ENCODE results near the gene RHBDF2. TPM values are rescaled to one million over a fixed set of nuclear protein-coding genes. Genes with fewer than 3 reads are reported as not detected.
A peak's percentile ranks its signal among the peaks of the same experiment; 100 is the strongest.

Gene RHBDF2
- total RNA-seq, 4 donors from 2014 or later = 11.3 to 47.4 (median 23.2) TPM

- no peak for DNase-seq
- in situ Hi-C loops (cut with MboI; ENCODE audit: low pct_ligation_motif_present in 1 of 4, low pct_unique_long_range_greater_than_20kb in 1 of 4, low sequenced_read_pairs in 3 of 4) = no loop called here
- Histone ChIP-seq H3K27ac (peak overlapping the region; percentile 80 to 87 (median 85)), H3K4me3 (peak overlapping the region in 1 of 4 donors; percentile 69), H3K36me3 (no peaks in the 10 kb centered on the region), H3K4me1 (peaks cover 15 to 49% (median 29%) of the 10 kb centered on the region in 4 donors), H3K9me3 (no peaks in the 10 kb centered on the region), H3K27me3 (no peaks in the 10 kb centered on the region)
- TF ChIP-seq POLR2A (IDR thresholded peaks at IDR 0.05) = no peak
- peak in 1 of 5 experiments; percentile 17 for TF ChIP-seq CTCF (IDR thresholded peaks at IDR 0.05)
- intact Hi-C loops (cut with DNase I; ENCODE audit: low total_unique reads) = no loop called here
- 61% methylated on average over 4 of the region's 4 CpGs; no CpG with 5 or more reads in 1 of the 2 donors for WGBS, 2 donors (ENCODE audit: low coverage in 1 of 2)
Measured at GRCh38 chr17:76498876-76499251, 2.4 kb downstream of the RHBDF2 start.

DNA sequence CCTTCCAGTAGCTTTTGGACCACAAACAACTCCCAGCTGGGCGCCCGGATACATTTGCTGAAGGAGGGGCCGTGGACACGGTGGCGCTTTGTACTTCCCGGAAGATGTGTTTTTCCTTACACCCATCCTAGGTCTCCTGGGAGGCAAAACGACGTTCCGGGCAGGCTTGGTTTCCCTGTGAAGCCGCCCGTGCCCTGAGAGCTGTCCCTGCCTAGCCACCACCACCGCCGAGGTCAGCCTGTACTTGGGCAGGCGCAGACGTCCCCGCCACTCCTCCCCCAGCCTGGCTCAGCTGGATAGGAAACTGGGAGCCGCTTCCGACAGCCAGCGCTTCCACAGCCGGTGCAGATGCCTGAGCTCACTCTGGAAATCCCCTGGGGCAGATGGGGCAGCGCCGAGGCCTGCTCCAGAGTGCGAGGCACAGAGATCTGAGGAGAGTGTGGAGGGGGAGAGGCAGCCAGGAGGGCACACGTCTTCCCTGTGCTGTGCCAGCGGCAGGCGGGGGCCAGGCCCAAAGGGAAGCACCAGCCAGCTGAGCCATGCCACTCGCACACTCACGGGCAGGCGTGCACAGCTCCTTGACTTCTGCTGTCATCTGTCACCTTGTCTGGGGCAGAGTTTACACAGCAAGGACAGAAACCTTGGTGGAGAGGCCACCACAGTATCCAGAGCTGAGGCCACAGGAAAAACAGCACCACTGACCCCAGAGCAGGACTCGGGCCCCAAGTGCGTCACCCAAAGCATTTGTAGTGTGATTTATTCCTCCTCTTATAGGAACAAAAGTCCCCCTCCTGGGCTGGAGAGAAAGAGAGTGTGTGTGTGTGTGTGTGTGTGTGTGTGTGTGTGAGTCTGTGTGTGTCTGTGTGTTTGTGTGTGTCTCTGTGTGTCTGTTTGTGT is 3.0 kb downstream of the RHBDF2 start:
- intact Hi-C loops (cut with DNase I; ENCODE audit: low total_unique reads) = no loop called here
- peak; percentile 60 for DNase-seq
- Histone ChIP-seq H3K27me3 (no peaks in the 10 kb centered on the region), H3K9me3 (no peaks in the 10 kb centered on the region), H3K36me3 (no peaks in the 10 kb centered on the region), H3K4me1 (peaks cover 18 to 55% (median 35%) of the 10 kb centered on the region in 4 donors), H3K4me3 (peak overlapping the region in 2 of 4 donors; percentile 6 to 20), H3K27ac (peak overlapping the region; percentile 80 to 87 (median 85))
- in situ Hi-C loops (cut with MboI; ENCODE audit: low pct_ligation_motif_present in 1 of 4, low pct_unique_long_range_greater_than_20kb in 1 of 4, low sequenced_read_pairs in 3 of 4) = no loop called here
- TF ChIP-seq CTCF (IDR thresholded peaks at IDR 0.05) (no peak), POLR2A (IDR thresholded peaks at IDR 0.05) (peak; percentile 35), POLR2AphosphoS5 (IDR thresholded peaks at IDR 0.05) (peak in 2 of 3 donors; percentile 15 to 21)
- 38% methylated on average over 31 of the region's 31 CpGs; no CpG with 5 or more reads in 1 of the 2 donors for WGBS, 2 donors (ENCODE audit: low coverage in 1 of 2)

- Histone ChIP-seq H3K4me1 (peaks cover 24 to 61% (median 41%) of the 10 kb centered on the region in 4 donors), H3K36me3 (no peaks in the 10 kb centered on the region), H3K9me3 (no peaks in the 10 kb centered on the region), H3K4me3 (peak overlapping the region in 1 of 4 donors; percentile 6), H3K27ac (peak overlapping the region; percentile 80 to 87 (median 85)), H3K27me3 (no peaks in the 10 kb centered on the region)
- 58% methylated on average over 2 of the region's 2 CpGs; no CpG with 5 or more reads in 1 of the 2 donors for WGBS, 2 donors (ENCODE audit: low coverage in 1 of 2)
- in situ Hi-C loops (cut with MboI; ENCODE audit: low pct_ligation_motif_present in 1 of 4, low pct_unique_long_range_greater_than_20kb in 1 of 4, low sequenced_read_pairs in 3 of 4) (no loop called here), intact Hi-C loops (cut with DNase I; ENCODE audit: low total_unique reads) (no loop called here)
- no peak for TF ChIP-seq POLR2AphosphoS5 (IDR thresholded peaks at IDR 0.05)
- TF ChIP-seq POLR2A (IDR thresholded peaks at IDR 0.05) = no peak
- no peak for TF ChIP-seq CTCF (IDR thresholded peaks at IDR 0.05)
- no peak for TF ChIP-seq EP300 (IDR thresholded peaks at IDR 0.05; ENCODE audit: low read depth)
- DNase-seq = no peak
Measured at GRCh38 chr17:76497699-76497978, 3.6 kb downstream of the RHBDF2 start.

DNA sequence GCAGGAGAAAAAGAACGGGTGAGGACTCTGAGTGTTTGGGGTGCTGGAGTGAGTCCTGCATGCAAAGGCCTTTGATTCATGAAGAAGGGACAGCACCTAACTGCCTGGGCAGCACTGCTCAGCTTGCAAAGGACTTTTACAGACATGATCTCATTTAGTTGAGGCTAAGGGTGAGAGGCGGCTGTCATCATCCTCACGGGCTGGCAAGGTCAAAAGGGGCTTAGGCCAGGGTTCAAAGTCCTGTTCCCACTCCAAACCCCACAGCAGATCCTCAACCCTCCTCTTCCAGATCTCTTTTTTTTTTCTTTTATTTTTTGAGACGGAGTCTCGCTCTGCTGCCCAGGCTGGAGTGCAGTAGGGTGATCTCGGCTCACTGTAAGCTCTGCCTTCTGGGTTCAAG is 4.8 kb downstream of the RHBDF2 start:
- 60 to 90% methylated on average over 2 to 6 of the region's 6 CpGs for WGBS, 2 donors (ENCODE audit: low coverage in 1 of 2)
- in situ Hi-C loops (cut with MboI; ENCODE audit: low pct_ligation_motif_present in 1 of 4, low pct_unique_long_range_greater_than_20kb in 1 of 4, low sequenced_read_pairs in 3 of 4) = no loop called here
- Histone ChIP-seq H3K4me3 (no peak overlapping the region), H3K36me3 (no peaks in the 10 kb centered on the region), H3K9me3 (no peaks in the 10 kb centered on the region), H3K4me1 (peaks cover 19 to 65% (median 47%) of the 10 kb centered on the region in 4 donors), H3K27ac (peak overlapping the region in 1 of 4 donors; percentile 87), H3K27me3 (no peaks in the 10 kb centered on the region)
- no peak for DNase-seq
- TF ChIP-seq EP300 (IDR thresholded peaks at IDR 0.05; ENCODE audit: low read depth) = no peak
- no peak for TF ChIP-seq POLR2A (IDR thresholded peaks at IDR 0.05)
- TF ChIP-seq CTCF (IDR thresholded peaks at IDR 0.05) = no peak
- no peak for TF ChIP-seq POLR2AphosphoS5 (IDR thresholded peaks at IDR 0.05)
- intact Hi-C loops (cut with DNase I; ENCODE audit: low total_unique reads) = no loop called here
